Epidermal melanocyte (primary cell): ENCODE results near the gene RNF126.

ENCODE experiments used
- DNase-seq: peaks from one replicate; pipeline ENCODE4 v3.0.0; 2011; ENCODE audit warnings: low spot score; ENCODE audit not compliant: insufficient read length

Gene RNF126

GRCh38 chr19:663682-664117, 686 bp upstream of the RNF126 start:
- no peak for DNase-seq

GRCh38 chr19:662207-662961, 630 bp downstream of the RNF126 start:
- DNase-seq = no peak

- DNase-seq = no peak
Measured at GRCh38 chr19:661427-662196, 1.4 kb downstream of the RNF126 start.

GRCh38 chr19:660793-661426, 2.1 kb downstream of the RNF126 start:
- no peak for DNase-seq

DNA sequence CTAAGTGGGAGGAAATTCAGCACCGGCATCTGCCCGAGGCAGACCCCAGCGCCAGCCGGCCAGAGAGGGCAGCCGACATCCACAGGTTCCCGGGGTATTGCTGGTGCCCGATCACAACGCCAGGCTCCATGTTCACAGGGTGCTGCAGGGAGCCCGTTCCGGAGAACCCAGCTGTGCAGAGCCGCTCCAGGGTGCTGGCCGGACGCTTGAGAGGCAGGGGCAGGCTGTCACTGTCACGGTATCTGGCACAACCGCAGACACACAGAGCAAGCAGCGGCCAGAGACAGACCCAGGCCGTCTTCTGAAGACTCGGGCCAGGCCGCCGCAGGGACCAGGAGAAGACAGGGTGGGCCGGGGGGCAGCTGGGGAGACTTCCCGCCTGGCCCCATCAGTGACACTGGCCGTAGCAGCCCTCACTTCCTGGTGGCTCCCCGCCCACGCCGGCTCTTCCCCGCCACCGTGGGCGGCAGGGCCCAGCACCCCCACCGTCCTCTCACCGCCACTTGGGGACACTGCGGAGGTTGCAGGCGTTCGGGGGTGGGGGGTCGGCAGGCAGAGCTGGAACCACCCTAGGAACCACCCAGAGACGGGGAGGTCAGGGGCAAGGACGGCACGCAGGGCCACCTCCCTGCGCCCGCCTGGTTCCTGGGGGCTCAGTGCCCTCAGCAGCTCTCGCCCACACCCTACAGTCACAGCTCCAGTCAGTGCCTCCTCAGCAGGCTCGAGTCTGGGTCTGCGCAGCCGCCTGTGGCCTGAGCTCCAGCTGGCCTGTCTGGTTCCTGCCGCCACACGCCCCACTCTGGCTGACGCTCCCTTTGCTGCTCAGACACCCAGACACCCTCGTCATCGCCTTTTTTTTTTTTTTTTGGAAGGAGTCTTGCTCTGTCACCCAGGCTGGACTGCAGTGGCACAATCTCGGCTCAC, 3.8 kb downstream of the RNF126 start:
- no peak for DNase-seq

DNA sequence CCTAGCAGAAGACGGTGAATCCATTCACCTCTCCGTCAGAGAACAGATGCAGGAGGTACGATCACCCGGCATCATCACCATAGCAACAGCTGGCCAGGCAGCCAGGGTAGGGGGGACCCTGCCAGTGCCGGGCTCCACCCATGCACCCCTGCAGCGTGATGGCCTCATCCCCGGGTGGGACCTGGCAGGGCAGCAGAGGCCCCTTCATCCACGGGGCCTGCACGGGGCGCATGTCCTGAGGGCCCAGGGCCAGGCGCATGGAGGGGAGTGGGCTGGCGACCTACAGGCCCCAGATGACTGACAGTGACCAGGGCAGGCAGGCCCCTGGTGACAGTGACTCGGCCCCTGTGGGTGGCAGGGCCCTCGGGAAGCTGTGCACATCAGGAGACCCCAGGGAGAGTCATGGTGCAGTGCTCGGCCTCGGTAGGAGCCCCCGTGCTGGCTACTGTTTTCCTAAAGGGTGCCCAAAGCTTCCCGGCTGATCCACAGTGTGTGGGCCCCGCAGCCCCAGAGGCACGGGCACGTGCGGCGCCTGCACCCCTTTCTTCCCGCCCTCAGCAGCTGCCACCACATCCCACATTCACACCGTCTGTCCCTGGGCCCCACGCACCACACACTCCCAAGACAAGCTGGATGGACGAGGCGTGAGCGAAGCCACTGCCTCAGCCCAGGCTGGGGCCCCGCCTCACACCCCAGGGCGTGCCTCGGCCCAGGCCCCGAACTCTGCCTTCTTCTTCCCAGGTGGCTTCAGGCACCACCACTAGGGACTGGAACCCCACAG, 4.8 kb downstream of the RNF126 start:
- no peak for DNase-seq

DNA sequence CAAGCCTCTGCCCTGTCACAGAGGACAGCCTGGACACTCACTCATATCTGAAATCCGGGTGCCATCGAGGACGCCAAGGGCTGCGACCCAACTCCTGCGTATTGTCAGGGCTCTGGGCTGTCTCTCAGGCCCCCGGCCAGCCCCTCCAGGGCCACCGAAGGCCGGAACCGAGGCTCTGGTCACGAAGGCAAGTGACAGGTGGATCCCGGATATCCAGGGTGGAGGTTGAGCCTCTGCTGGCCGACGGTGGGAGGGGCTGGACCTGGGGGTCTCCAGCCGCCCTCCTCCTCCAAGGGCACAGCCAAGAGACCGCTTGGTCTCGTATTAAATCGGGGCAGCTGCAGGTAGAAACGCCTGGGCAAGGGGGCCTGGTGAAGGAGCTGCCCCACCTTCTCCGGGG, 5.4 kb downstream of the RNF126 start:
- no peak for DNase-seq

DNA sequence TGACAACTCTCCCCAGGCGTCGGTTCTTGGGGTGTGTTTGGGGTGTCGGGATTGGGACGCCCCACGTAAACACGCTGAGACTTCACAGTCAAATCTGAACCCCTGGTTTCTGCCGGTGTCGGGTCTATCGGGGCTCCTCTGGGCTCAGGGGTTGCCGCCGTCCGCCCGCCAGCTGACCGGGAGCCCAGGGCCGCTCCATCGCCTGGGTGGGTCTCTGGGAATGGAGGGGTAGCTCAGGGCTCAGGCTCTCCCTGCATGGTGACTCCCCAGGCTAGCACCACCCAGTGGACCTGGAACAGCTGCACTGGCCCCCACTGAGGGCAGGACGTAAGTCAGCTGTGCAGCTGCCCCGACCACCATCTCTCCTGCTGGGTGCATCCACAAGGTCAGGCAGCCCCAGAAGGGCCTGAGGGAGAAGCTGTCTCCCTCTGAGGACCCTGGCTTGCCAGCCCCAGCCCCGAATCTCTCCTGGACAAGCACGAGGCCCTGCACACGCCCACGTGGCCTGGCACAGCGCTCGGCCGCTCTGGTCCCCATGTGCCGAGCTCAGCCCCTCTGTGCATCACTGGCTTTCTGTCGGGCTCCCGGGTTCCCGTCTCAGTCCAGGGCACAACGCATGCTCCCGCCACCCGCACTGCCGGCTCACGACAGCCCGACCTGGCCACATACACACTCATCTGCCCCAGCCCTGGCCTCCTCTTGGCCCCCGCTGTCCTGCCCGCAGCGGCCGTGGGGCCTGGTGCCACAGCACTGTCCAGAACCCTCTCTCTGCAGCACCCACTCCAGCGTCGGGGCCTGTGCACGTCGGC, 6.1 kb downstream of the RNF126 start:
- no peak for DNase-seq

DNA sequence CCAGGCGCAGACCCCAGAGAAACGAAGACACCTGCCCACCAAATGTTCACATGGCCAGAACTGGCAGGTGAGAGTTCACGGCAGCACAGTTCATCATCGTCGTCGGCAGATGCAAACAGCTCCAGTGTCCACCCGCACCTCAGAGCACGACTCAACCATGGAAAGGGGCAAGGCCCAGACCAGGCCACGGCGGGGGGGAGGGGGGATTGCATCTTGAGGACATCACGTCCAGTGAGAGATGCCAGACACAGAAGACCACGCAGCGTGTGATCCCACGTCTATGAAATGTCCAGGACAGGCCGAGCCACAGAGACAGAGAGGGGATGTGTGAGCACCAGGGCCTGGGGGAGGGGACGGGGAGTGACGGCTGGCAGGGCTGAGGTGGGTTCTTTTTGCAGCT, 7.3 kb downstream of the RNF126 start:
- no peak for DNase-seq

DNA sequence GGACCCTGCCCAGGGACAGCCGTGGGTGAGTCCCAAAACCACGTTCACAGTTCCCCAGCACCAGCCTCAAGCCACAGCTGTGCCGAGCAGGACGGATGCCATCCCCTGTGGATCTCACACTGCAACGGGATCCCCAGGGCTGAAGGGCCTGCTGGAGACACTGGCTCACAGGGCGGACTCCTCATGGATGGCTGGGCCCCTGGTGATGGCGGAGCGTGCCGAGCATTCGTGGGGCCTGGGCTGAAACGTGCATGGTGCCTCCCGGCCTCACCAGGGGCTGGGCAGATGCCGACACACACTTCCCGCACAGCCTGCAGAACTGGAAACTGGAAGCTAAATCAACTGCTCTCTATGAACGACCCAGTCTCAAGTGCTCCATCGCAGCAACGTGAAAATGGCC, 9.6 kb downstream of the RNF126 start:
- no peak for DNase-seq

DNA sequence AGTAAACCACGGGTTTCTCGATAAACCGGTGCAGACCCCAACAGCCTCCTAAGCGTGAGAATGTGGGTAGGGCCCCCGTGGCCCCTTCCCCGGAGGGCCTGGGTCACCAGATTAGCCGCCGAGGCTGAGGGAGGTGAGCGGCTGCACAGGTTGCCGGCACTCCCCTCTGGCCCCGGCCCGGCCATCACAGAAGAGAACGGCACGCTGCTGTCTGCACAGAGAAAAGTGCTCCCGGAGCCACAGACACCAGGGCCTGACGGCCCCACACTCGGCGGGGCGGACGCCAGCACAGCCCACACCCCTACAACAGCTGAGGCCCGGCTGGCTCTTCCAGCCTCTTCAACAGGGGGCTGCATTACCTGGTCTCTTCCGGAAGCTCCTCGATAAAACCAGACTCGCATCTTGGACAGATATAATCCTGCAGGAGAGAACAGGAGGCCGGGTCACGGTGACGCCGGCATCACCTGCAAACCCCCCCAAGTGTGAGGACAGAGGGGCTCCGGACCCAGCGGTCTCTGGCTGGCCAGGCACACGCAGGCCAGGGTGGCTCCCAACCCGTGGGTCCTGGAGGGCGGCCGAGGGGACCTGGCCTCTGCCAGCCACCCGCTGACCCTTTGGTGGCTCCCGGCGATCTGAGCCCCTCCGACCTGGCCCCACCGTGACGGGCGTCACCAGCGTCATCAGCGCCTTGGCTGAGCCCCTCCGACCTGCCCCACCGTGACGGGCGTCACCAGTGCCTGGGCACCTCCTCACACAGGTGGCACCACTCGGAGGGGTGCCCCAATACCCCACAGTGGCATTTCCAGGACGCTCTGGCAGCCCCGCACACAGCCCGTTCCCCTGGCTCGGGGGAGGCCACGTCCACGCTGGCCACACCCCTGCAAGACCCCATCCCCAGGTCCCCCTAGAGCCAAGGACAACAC, 10.3 kb downstream of the RNF126 start:
- DNase-seq = no peak

- no peak for DNase-seq
Measured at GRCh38 chr19:651991-652390, 11.0 kb downstream of the RNF126 start.

DNA sequence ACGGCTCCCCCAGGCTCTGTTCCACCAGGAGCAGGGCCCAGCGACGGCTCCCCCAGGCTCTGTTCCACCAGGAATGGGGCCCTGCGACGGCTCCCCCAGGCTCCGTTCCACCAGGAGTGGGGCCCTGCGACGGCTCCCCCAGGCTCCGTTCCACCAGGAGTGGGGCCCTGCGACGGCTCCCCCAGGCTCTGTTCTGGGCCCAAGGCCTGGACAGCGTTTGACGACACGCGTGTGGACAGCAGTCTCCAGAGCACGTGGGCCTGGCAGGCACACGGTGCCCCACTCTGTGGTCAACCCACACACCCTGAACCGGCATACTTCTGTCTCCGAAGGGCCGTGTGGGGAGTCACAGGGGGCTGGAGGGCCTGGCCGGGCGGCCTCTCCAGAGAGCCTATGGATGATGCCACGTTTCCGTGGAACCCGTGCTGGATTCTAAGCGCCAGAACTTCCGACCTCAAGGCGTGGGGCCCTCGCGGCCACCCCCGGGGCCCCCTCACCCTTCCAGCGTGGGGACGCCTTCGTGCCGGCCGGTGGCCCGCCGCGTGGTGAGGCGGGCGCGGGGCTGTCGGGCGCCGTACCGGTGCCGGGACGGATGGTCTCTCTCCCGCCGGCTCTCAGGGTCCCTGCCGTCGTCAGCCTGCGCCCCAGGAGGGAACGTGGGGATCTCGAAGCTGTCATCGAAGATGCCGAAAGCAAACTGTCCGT, 11.7 kb downstream of the RNF126 start:
- no peak for DNase-seq

GRCh38 chr19:650121-650520, 12.9 kb downstream of the RNF126 start:
- DNase-seq = no peak

GRCh38 chr19:648904-649801, 13.9 kb downstream of the RNF126 start:
- DNase-seq = no peak

GRCh38 chr19:648305-648704, 14.7 kb downstream of the RNF126 start:
- no peak for DNase-seq
